IMR-90 (cell line): Measurements from ENCODE around the gene OLFML1. TPM values are rescaled to one million over a fixed set of nuclear protein-coding genes. Genes with fewer than 3 reads are reported as not detected.

Experiments
- ATAC-seq: fragments of 200-7000 bp; cut with Tn5 transposase; 2 replicates; pipeline ENCODE4 v1.9.1; 2020; ENCODE audit warnings: low read depth, mild to moderate bottlenecking, moderate library complexity
- BruUV-seq: library from RNA; stranded (reverse); fragments of 400-500 nt; replicated peaks from 2 replicates; lab custom pipeline; 2021; lab: Mats Ljungman, UMichigan
- CTCF ChIA-PET: fragments of 300-600 bp; formaldehyde crosslinking; extraction: SDS; loops from one replicate; lab custom pipeline; 2021; ENCODE audit warnings: antibody characterized with exemption; lab: Yijun Ruan, JAX
- POLR2A ChIA-PET: fragments of 300-600 bp; sonication (Branson Sonifier 250); formaldehyde crosslinking; loops from one replicate; lab custom pipeline; 2022; ENCODE audit warnings: antibody characterized with exemption; ENCODE audit not compliant: unreplicated experiment; lab: Charles Lee
- DNase-seq: peaks from one replicate; pipeline ENCODE4 v3.0.0; 2013
- H2AFZ ChIP-seq: replicated peaks from 2 replicates; pipeline ENCODE3; 2013; ENCODE audit warnings: low read length, mild to moderate bottlenecking; ENCODE audit not compliant: poor library complexity
- H2AK5ac ChIP-seq: 2 replicates; pipeline ENCODE4 v1.6.1; 2013; ENCODE audit warnings: low read depth, low read length, inconsistent platforms
- H2AK9ac ChIP-seq: replicated peaks from 2 replicates; pipeline ENCODE3; 2013; ENCODE audit warnings: mild to moderate bottlenecking, low read depth, low read length, moderate library complexity; ENCODE audit not compliant: poor library complexity
- H2BK120ac ChIP-seq: 2 replicates; pipeline ENCODE4 v1.6.1; 2013; ENCODE audit warnings: low read depth, low read length, inconsistent platforms
- H2BK15ac ChIP-seq: 3 replicates; pipeline ENCODE4 v1.6.1; 2013; ENCODE audit warnings: low read depth, low read length, inconsistent platforms
- H2BK20ac ChIP-seq: 2 replicates; pipeline ENCODE4 v1.6.1; 2013; ENCODE audit warnings: low read depth, mild to moderate bottlenecking, inconsistent platforms, low read length, moderate library complexity
- H2BK5ac ChIP-seq: 2 replicates; pipeline ENCODE4 v1.6.1; 2013; ENCODE audit warnings: mild to moderate bottlenecking, low read depth, low read length, inconsistent platforms; ENCODE audit not compliant: poor library complexity, severe bottlenecking
- H3K14ac ChIP-seq: replicated peaks from 2 replicates; pipeline ENCODE4 v1.6.1; 2013; ENCODE audit warnings: low read depth, low read length, inconsistent platforms
- H3K18ac ChIP-seq: 2 replicates; pipeline ENCODE4 v1.6.1; 2013; ENCODE audit warnings: low read depth, low read length, control low read depth
- H3K23ac ChIP-seq: 2 replicates; pipeline ENCODE4 v1.6.1; 2013; ENCODE audit warnings: low read depth, low read length, inconsistent platforms
- H3K27ac ChIP-seq: 2 replicates; pipeline ENCODE4 v1.5.1; 2013; ENCODE audit warnings: mild to moderate bottlenecking, control low read depth, low read length; ENCODE audit not compliant: insufficient read depth
- H3K27me3 ChIP-seq: 2 replicates; pipeline ENCODE4 v1.6.1; 2013; ENCODE audit warnings: low read length; ENCODE audit not compliant: control insufficient read depth, insufficient read depth
- H3K36me3 ChIP-seq: 2 replicates; pipeline ENCODE4 v1.6.1; 2013; ENCODE audit warnings: low read length, mixed read lengths; ENCODE audit not compliant: control insufficient read depth, insufficient read depth
- H3K4ac ChIP-seq: 2 replicates; pipeline ENCODE4 v1.6.1; 2013; ENCODE audit warnings: low read depth, low read length, inconsistent platforms
- H3K4me1 ChIP-seq: 2 replicates; pipeline ENCODE4 v1.6.1; 2013; ENCODE audit warnings: low read length, mixed read lengths; ENCODE audit not compliant: control insufficient read depth, insufficient read depth
- H3K4me2 ChIP-seq: 2 replicates; pipeline ENCODE4 v1.6.1; 2013; ENCODE audit warnings: low read depth, mild to moderate bottlenecking, control low read depth, low read length, moderate library complexity
- H3K4me3 ChIP-seq: 2 replicates; pipeline ENCODE4 v1.5.1; 2013; ENCODE audit warnings: low read depth, mild to moderate bottlenecking, control low read depth, low read length, moderate library complexity; ENCODE audit not compliant: insufficient read depth
- H3K56ac ChIP-seq: 2 replicates; pipeline ENCODE4 v1.6.1; 2013; ENCODE audit warnings: low read length, inconsistent platforms; ENCODE audit not compliant: insufficient read depth; ENCODE audit errors: extremely low read depth
- H3K79me1 ChIP-seq, 2 experiments: 2 replicates each; pipeline ENCODE4 v1.6.1; 2013; ENCODE audit warnings: low read length in 2 of 2, inconsistent platforms in 1 of 2, low read depth in 1 of 2
- H3K9ac ChIP-seq: 2 replicates; pipeline ENCODE4 v1.6.1; 2013; ENCODE audit warnings: low read depth, low read length, control low read depth
- H3K9me1 ChIP-seq: 2 replicates; pipeline ENCODE4 v1.6.1; 2013; ENCODE audit warnings: low read length, inconsistent platforms; ENCODE audit not compliant: insufficient read depth
- H3K9me3 ChIP-seq: 2 replicates; pipeline ENCODE4 v1.6.1; 2013; ENCODE audit warnings: low read length; ENCODE audit not compliant: control insufficient read depth, insufficient read depth
- H4K20me1 ChIP-seq: 2 replicates; pipeline ENCODE4 v1.6.1; 2013; ENCODE audit warnings: low read length, inconsistent platforms; ENCODE audit not compliant: insufficient read depth
- H4K5ac ChIP-seq: 2 replicates; pipeline ENCODE4 v1.6.1; 2013; ENCODE audit warnings: mild to moderate bottlenecking, low read depth, low read length, control low read depth
- H4K8ac ChIP-seq, 2 experiments: 2 replicates each; pipeline ENCODE4 v1.6.1; 2013; ENCODE audit warnings: low read depth in 2 of 2, low read length in 2 of 2, control low read depth in 1 of 2, inconsistent platforms in 1 of 2
- H4K91ac ChIP-seq: 2 replicates; pipeline ENCODE4 v1.6.1; 2013; ENCODE audit warnings: low read depth, low read length, inconsistent platforms; ENCODE audit not compliant: insufficient read depth
- BHLHE40 ChIP-seq: fragments of 150-350 bp; IDR thresholded peaks from 2 replicates; pipeline ENCODE4 v1.6.1; 2016; ENCODE audit warnings: mild to moderate bottlenecking, low read depth, low read length
- CEBPB ChIP-seq: IDR thresholded peaks from 2 replicates; pipeline ENCODE4 v1.6.1; 2012; ENCODE audit warnings: low read depth, low read length, improper control_type of control experiment
- CHD1 ChIP-seq: IDR thresholded peaks from 2 replicates; pipeline ENCODE4 v1.6.1; 2012; ENCODE audit warnings: low read depth, low read length, improper control_type of control experiment
- CTCF ChIP-seq: conservative IDR thresholded peaks from 2 replicates; pipeline ENCODE4 v1.5.1; 2012; ENCODE audit warnings: mild to moderate bottlenecking, low read depth, low read length, improper control_type of control experiment
- ELK1 ChIP-seq: fragments of 150-350 bp; IDR thresholded peaks from 2 replicates; pipeline ENCODE4 v1.6.1; 2016; ENCODE audit warnings: low read depth, mild to moderate bottlenecking, low read length, moderate library complexity, borderline replicate concordance
- FOS ChIP-seq: fragments of 150-350 bp; IDR thresholded peaks from 2 replicates; pipeline ENCODE4 v1.6.1; 2016; ENCODE audit warnings: low read depth, low read length
- MAFK ChIP-seq: IDR thresholded peaks from 2 replicates; pipeline ENCODE4 v1.6.1; 2012; ENCODE audit warnings: low read depth, low read length, improper control_type of control experiment
- MAZ ChIP-seq: IDR thresholded peaks from 2 replicates; pipeline ENCODE4 v1.6.1; 2012; ENCODE audit warnings: low read depth, mild to moderate bottlenecking, low read length, improper control_type of control experiment, moderate library complexity, borderline replicate concordance
- MXI1 ChIP-seq: IDR thresholded peaks from 2 replicates; pipeline ENCODE4 v1.6.1; 2012; ENCODE audit warnings: low read depth, mild to moderate bottlenecking, low read length, moderate library complexity, borderline replicate concordance
- NFE2L2 ChIP-seq: fragments of 150-350 bp; IDR thresholded peaks from 2 replicates; pipeline ENCODE4 v1.6.1; 2016; ENCODE audit warnings: low read depth, mild to moderate bottlenecking, low read length
- POLR2A ChIP-seq: IDR thresholded peaks from 2 replicates; pipeline ENCODE4 v1.6.1; 2012; ENCODE audit warnings: mild to moderate bottlenecking, low read depth, low read length
- RAD21 ChIP-seq: IDR thresholded peaks from 2 replicates; pipeline ENCODE4 v1.6.1; 2012; ENCODE audit warnings: low read length, improper control_type of control experiment
- RCOR1 ChIP-seq: IDR thresholded peaks from 2 replicates; pipeline ENCODE4 v1.6.1; 2012; ENCODE audit warnings: mild to moderate bottlenecking, low read length, improper control_type of control experiment; ENCODE audit not compliant: insufficient replicate concordance
- RFX5 ChIP-seq: IDR thresholded peaks from 2 replicates; pipeline ENCODE4 v1.8.0; 2012; ENCODE audit warnings: low read depth, mild to moderate bottlenecking, low read length, moderate library complexity
- SMC3 ChIP-seq: fragments of 150-350 bp; IDR thresholded peaks from 2 replicates; pipeline ENCODE4 v1.6.1; 2016; ENCODE audit warnings: low read depth, mild to moderate bottlenecking, antibody characterized with exemption, low read length, moderate library complexity
- USF2 ChIP-seq: fragments of 150-350 bp; IDR thresholded peaks from 2 replicates; pipeline ENCODE4 v1.6.1; 2017; ENCODE audit warnings: mild to moderate bottlenecking, antibody characterized with exemption, low read length, low read depth
- WGBS, 2 experiments: methylation state at CpG; one replicate each; pipeline versions ENCODE4 v1.1.5 to v1.1.7; 2013; ENCODE audit warnings: missing lambda C conversion rate in 2 of 2; ENCODE audit not compliant: insufficient read length in 1 of 2; ENCODE audit errors: extremely low coverage in 2 of 2; 5-methylcytosine and 5-hydroxymethylcytosine counted together
- dilution Hi-C: fragments of 300-500 bp; cut with HindIII; formaldehyde crosslinking; loops from one replicate; pipeline ENCODE4 v1.14.3; 2018; ENCODE audit warnings: low sequenced_read_pairs; ENCODE audit not compliant: unreplicated experiment
- in situ Hi-C: fragments of 300-500 bp; cut with MboI; formaldehyde crosslinking; loops from 3 replicates; pipeline ENCODE4 v1.14.3; 2019; ENCODE audit warnings: low sequenced_read_pairs, inconsistent platforms, mixed read lengths
- intact Hi-C: fragments of 100-400 bp; cut with micrococcal nuclease; formaldehyde crosslinking; loops from 2 replicates; pipeline ENCODE4 v1.10.0; 2022
- polyA plus RNA-seq, 3 experiments: library from polyadenylated mRNA; depleted of rRNA; stranded (reverse); fragments of >200 nt; gene quantifications; 2 replicates each; pipeline ENCODE4 v1.2.3, GENCODE V29; 2012; ENCODE audit warnings: low replicate concordance in 1 of 3
- total RNA-seq: library from RNA; depleted of rRNA; stranded (reverse); fragments of >200 nt; gene quantifications from 2 replicates; pipeline ENCODE4 v1.2.3, GENCODE V29; 2012

Gene OLFML1
- total and polyA plus RNA-seq, 2 of the 4 experiments (the other 2 are of a cell fraction), result 0.10 to 0.18 TPM

- no peak overlapping the region for H2AFZ ChIP-seq
- no peak overlapping the region for H2BK120ac ChIP-seq
- no peak overlapping the region for H4K5ac ChIP-seq
- no TSS peak for BruUV-seq
- H3K23ac ChIP-seq, result no peak overlapping the region
- no peaks in the 10 kb centered on the region for H3K9me3 ChIP-seq
- H3K4me2 ChIP-seq, result no peak overlapping the region
- H3K9me1 ChIP-seq, result no peaks in the 10 kb centered on the region; the same call in 1 of the 2 replicates
- no peaks in the 10 kb centered on the region for H3K36me3 ChIP-seq
- DNase-seq (no peak), ATAC-seq (no peak)
- peaks cover 6% of the 10 kb centered on the region; the same call in 1 of the 2 replicates for H3K27me3 ChIP-seq
- no peaks in the 10 kb centered on the region for H4K20me1 ChIP-seq
- no CpG with 5 or more reads among the region's 1 CpG for WGBS, 2 experiments
- TF ChIP-seq CHD1, result no peak
- TF ChIP-seq NFE2L2, result no peak
- TF ChIP-seq RAD21, result no peak
- TF ChIP-seq BHLHE40, result no peak
- no peak for TF ChIP-seq MXI1
- no peak for TF ChIP-seq SMC3
- no peak for TF ChIP-seq USF2
- no peak for TF ChIP-seq CTCF
- no peak for TF ChIP-seq RCOR1
- TF ChIP-seq FOS, result no peak
- TF ChIP-seq RFX5, result no peak
- TF ChIP-seq POLR2A, result no peak
- no peak for TF ChIP-seq ELK1
- TF ChIP-seq CEBPB, result no peak
- TF ChIP-seq MAFK, result no peak
- TF ChIP-seq MAZ, result no peak
- intact Hi-C loops, result no loop called here
- no peak overlapping the region for H2AK9ac ChIP-seq
- H3K4me1 ChIP-seq, result no peaks in the 10 kb centered on the region
- no peak overlapping the region for H4K91ac ChIP-seq
- H3K18ac ChIP-seq, result no peak overlapping the region
- in situ Hi-C loops, result no loop called here
- no peak overlapping the region for H3K4me3 ChIP-seq
- no peaks in the 10 kb centered on the region for H3K79me1 ChIP-seq
- no peak overlapping the region for H3K56ac ChIP-seq
- H2AK5ac ChIP-seq, result no peak overlapping the region
- ChIA-PET POLR2A (no interaction called here), CTCF (interaction anchor here (1.5 kb wide), 1 partner anchor 28 kb away, joined by 3 read pairs; no protein-coding TSS in a partner anchor)
- no peak overlapping the region for H2BK5ac ChIP-seq
- H4K8ac ChIP-seq, result no peak overlapping the region
- dilution Hi-C loops, result no loop called here
- no peak overlapping the region for H3K27ac ChIP-seq
- no peak overlapping the region for H3K9ac ChIP-seq
- H2BK20ac ChIP-seq, result no peak overlapping the region
- no peak overlapping the region for H3K4ac ChIP-seq
- H2BK15ac ChIP-seq, result no peak overlapping the region
- no peak overlapping the region for H3K14ac ChIP-seq
Observed at GRCh38 chr11:7543302-7543701, 58.0 kb downstream of the OLFML1 start.
